Measurements from ENCODE around the gene ATF4. TPM values are rescaled to one million over a fixed set of nuclear protein-coding genes. Genes with fewer than 3 reads are reported as not detected.
A peak's percentile ranks its signal among the peaks of the same experiment; 100 is the strongest.

ATF4 gene
- total and polyA plus RNA-seq, 2 of the 13 experiments (the other 11 are each of a cell fraction or from before 2014, with no cell fraction given): 486 to 1,297 TPM

DNA sequence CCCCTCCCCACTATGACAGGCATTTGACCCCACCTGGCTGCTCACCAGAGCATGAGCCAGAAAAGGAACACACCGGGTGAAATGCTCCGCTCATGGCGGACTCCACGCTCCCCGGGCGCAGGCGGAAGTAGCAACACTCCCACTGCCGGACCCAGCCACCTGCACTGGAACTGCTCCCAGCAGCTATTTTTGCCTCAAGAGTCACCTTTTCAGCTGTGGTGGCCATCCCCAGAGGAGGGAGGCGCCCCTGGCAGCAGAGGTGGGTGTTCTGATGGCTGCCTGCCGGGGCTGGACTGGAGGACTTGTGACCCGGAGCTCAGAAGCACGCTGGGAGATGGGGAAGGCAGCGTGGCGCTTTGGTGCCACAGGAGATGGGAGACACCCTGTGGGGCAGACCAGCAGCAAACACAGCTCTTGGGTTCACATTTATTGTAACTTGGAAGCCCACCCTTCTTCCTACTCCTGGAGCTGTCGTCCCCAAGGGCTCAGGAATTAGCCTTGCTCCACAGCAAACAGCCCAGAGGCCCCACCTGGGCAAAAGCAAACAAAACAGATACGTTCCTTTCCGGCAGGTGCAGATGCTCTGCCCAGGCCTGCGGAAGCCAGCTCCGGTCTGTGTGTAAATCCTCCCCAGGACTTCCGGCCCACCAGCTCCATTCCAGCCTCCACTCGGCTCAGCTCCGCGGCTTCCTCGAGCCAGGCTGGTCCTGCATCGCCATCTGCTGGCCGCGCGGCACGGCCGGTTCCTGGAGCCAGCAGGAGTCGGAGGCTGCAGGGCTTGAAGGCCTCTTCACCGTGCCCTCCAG is 8.5 kb downstream of the ATF4 start:
- Histone ChIP-seq H3K27me3 (ENCODE audit: control insufficient read depth in 1 of 2, insufficient read depth in 2 of 2, low read length in 2 of 2) (no peaks in the 10 kb centered on the region; a peak in 1 of 5 replicates), H3K4me2 (ENCODE audit: low read depth, low read length) (peak overlapping the region; percentile 59), H3K9ac (ENCODE audit: insufficient read depth, low read depth, low read length) (no peak overlapping the region), H2AFZ (ENCODE audit: low read length) (no peak overlapping the region), H3K4me3 (replicated peaks in 1 of 3; ENCODE audit: insufficient read depth in 1 of 3, low read depth in 2 of 3, low read length in 3 of 3) (peak overlapping the region in 1 of 3 experiments; percentile 9; a peak in 1 of 6 replicates), H3K27ac (ENCODE audit: extremely low read length, insufficient read depth, low read length) (no peak overlapping the region), H4K20me1 (ENCODE audit: insufficient read depth, low read length) (peaks cover 42% of the 10 kb centered on the region), H3K79me2 (ENCODE audit: insufficient read depth, low read length) (peaks cover 21% of the 10 kb centered on the region), H3K9me3 (ENCODE audit: low read length) (no peaks in the 10 kb centered on the region), H3K4me1 (ENCODE audit: insufficient read depth, low read length) (peaks cover 83% of the 10 kb centered on the region), H3K36me3 (replicated peaks in 1 of 2; ENCODE audit: control insufficient read depth in 1 of 2, insufficient read depth in 2 of 2, low read length in 2 of 2) (peaks cover 3 to 15% of the 10 kb centered on the region in 2 experiments)
- in situ Hi-C loops (cut with HindIII; ENCODE audit: extremely low pct_ligation_motif_present, low pct_unique_long_range_greater_than_20kb) (no loop called here), intact Hi-C loops (cut with micrococcal nuclease; ENCODE audit: unreplicated experiment) (loop anchor here (1.0 kb wide), 1 partner anchor 36 kb away; no protein-coding TSS in a partner anchor)
- no TSS peak for BruUV-seq (replicated peaks)
- WGBS (ENCODE audit: low lambda C conversion rate): over 99% methylated on average over 10 of the region's 32 CpGs
- DNase-seq (ENCODE audit: low spot score): peak; percentile 80
- ATAC-seq: peak; percentile 12
- no peak for FAIRE-seq
- ChIA-PET CTCF (ENCODE audit: low intra/inter-chr PET ratio, low total read pairs) (interaction anchor here (1.6 to 3.3 kb wide), 2 partner anchors 33 to 36 kb away, joined by 18 to 24 read pairs; no protein-coding TSS in a partner anchor), POLR2A (interaction anchor here (0.8 to 11.2 kb wide), 10 partner anchors 8 to 515 kb away, joined by 3 to 167 read pairs (median 6); partner anchors contain the start of genes ATF4, MIEF1, RPL3 and TAB1)
- TF ChIP-seq PPARG (CRISPR knock-in tag; conservative IDR thresholded peaks at IDR 0.05) (no peak), ATF5 (CRISPR knock-in tag; IDR thresholded peaks at IDR 0.05; ENCODE audit: low read depth) (no peak), NCOA2 (CRISPR knock-in tag; IDR thresholded peaks at IDR 0.05) (peak; percentile 60), ZBTB7B (CRISPR knock-in tag; IDR thresholded peaks at IDR 0.05) (peak; percentile 55; the same call in 1 of the 2 replicates), NR2F6 (IDR thresholded peaks at IDR 0.05) (no peak; the same call in 1 of the 2 replicates), NR2F6 (CRISPR knock-in tag; IDR thresholded peaks at IDR 0.05) (peak; percentile 61; the same call in 1 of the 2 replicates), ZMYM4 (CRISPR knock-in tag; IDR thresholded peaks at IDR 0.05) (peak; percentile 75), ZNF281 (CRISPR knock-in tag; IDR thresholded peaks at IDR 0.05; ENCODE audit: borderline replicate concordance) (peak; percentile 43; the same call in 1 of the 2 replicates), FOXP1 (IDR thresholded peaks at IDR 0.05) (no peak), FOXP1 (CRISPR knock-in tag; IDR thresholded peaks at IDR 0.05) (no peak), ZNF816 (CRISPR knock-in tag; IDR thresholded peaks at IDR 0.05; ENCODE audit: borderline replicate concordance) (no peak), ZNF136 (CRISPR knock-in tag; IDR thresholded peaks at IDR 0.05; ENCODE audit: low read depth) (peak; percentile 83; the same call in 1 of the 2 replicates), ZNF850 (CRISPR knock-in tag; conservative IDR thresholded peaks at IDR 0.05) (no peak), KDM4B (CRISPR knock-in tag; IDR thresholded peaks at IDR 0.05) (peak; percentile 68; the same call in 1 of the 2 replicates), MTF2 (CRISPR knock-in tag; IDR thresholded peaks at IDR 0.05; ENCODE audit: borderline replicate concordance) (no peak), ZNF530 (CRISPR knock-in tag; IDR thresholded peaks at IDR 0.05; ENCODE audit: low read depth) (no peak), RFX1 (IDR thresholded peaks at IDR 0.05) (no peak), ZFX (CRISPR knock-in tag; IDR thresholded peaks at IDR 0.05; ENCODE audit: low read depth) (peak; percentile 73), ZNF296 (CRISPR knock-in tag; conservative IDR thresholded peaks at IDR 0.05) (no peak)
- TF ChIP-seq, protein P1, sequence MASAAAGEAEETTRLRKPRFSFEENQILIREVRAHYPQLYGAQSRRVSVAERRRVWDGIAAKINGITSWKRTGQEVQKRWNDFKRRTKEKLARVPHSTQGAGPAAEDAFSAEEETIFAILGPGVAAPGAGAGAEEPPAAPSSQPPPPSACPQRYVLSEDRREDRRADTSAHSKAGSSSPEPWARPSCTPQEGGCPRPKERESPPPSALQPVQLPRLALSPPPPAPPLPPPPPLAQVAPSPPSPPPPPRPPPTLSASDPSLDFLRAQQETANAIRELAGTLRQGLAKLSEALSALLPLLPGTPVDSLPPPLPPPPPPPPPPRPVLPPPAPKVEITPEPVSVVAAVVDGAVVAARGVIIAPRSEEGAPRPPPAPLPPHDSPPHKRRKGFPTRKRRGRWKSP (CRISPR knock-in tag; IDR thresholded peaks at IDR 0.05): no peak

Measured in HepG2 (cell line).